Stimulated activated naive CD8-positive, alpha-beta T cell treated with anti-CD3 and anti-CD28 coated beads, Interleukin-15, amount 100 ng/mL, for 72 hours (primary cell): Measurements from ENCODE around the gene CCNF.

Experiments
- ATAC-seq: fragments of 150-1000 bp; cut with Tn5 transposase; 2 replicates; pipeline ENCODE4 v1.10.0; 2021; ENCODE audit warnings: mild to moderate bottlenecking, moderate library complexity
- DNase-seq, 2 donors: peaks; one replicate each; pipeline ENCODE4 v3.0.0; 2021 to 2022
- H3K27ac Mint-ChIP-seq, 2 donors: one replicate each; pipeline ENCODE4 v1.8.0; 2022; ENCODE audit warnings: mild to moderate bottlenecking in 2 of 2, mixed read lengths in 2 of 2, moderate library complexity in 2 of 2
- H3K27me3 Mint-ChIP-seq: one replicate; pipeline ENCODE4 v1.8.0; 2022; ENCODE audit warnings: mixed read lengths
- H3K4me1 Mint-ChIP-seq: one replicate; pipeline ENCODE4 v1.8.0; 2022; ENCODE audit warnings: mild to moderate bottlenecking, mixed read lengths
- H3K4me3 Mint-ChIP-seq, 2 donors: one replicate each; pipeline ENCODE4 v1.8.0; 2022; ENCODE audit warnings: mild to moderate bottlenecking in 2 of 2, mixed read lengths in 2 of 2, moderate library complexity in 1 of 2
- H3K9me3 Mint-ChIP-seq, 2 donors: one replicate each; pipeline ENCODE4 v1.8.0; 2022; ENCODE audit warnings: mixed read lengths in 2 of 2

CCNF gene

GRCh38 chr16:2494616-2495015 lies 65.4 kb downstream of the CCNF start:
- no peaks in the 10 kb centered on the region for H3K9me3 Mint-ChIP-seq
- DNase-seq (no peak), ATAC-seq (no peak)
- no peaks in the 10 kb centered on the region for H3K4me1 Mint-ChIP-seq
- H3K27ac Mint-ChIP-seq: no peak overlapping the region
- no peaks in the 10 kb centered on the region for H3K27me3 Mint-ChIP-seq
- H3K4me3 Mint-ChIP-seq: no peak overlapping the region

GRCh38 chr16:2495041-2495440 lies 65.8 kb downstream of the CCNF start:
- H3K9me3 Mint-ChIP-seq: no peaks in the 10 kb centered on the region
- DNase-seq (no peak), ATAC-seq (no peak)
- H3K27me3 Mint-ChIP-seq: no peaks in the 10 kb centered on the region
- no peaks in the 10 kb centered on the region for H3K4me1 Mint-ChIP-seq
- no peak overlapping the region for H3K4me3 Mint-ChIP-seq
- H3K27ac Mint-ChIP-seq: no peak overlapping the region

GRCh38 chr16:2496223-2497115 lies 67.2 kb downstream of the CCNF start:
- Mint-ChIP-seq H3K27me3 (no peaks in the 10 kb centered on the region), H3K9me3 (no peaks in the 10 kb centered on the region), H3K4me3 (no peak overlapping the region), H3K27ac (no peak overlapping the region), H3K4me1 (no peaks in the 10 kb centered on the region)
- ATAC-seq: no peak
- DNase-seq: no peak

GRCh38 chr16:2497116-2497630 lies 67.9 kb downstream of the CCNF start:
- Mint-ChIP-seq H3K27me3 (no peaks in the 10 kb centered on the region), H3K4me3 (no peak overlapping the region), H3K4me1 (no peaks in the 10 kb centered on the region), H3K9me3 (no peaks in the 10 kb centered on the region), H3K27ac (no peak overlapping the region)
- ATAC-seq (no peak), DNase-seq (no peak)

- no peaks in the 10 kb centered on the region for H3K9me3 Mint-ChIP-seq
- H3K4me1 Mint-ChIP-seq: no peaks in the 10 kb centered on the region
- no peak overlapping the region for H3K4me3 Mint-ChIP-seq
- no peaks in the 10 kb centered on the region for H3K27me3 Mint-ChIP-seq
- DNase-seq: no peak
- ATAC-seq: no peak
- no peak overlapping the region for H3K27ac Mint-ChIP-seq
Measured at GRCh38 chr16:2497695-2498484, 68.6 kb downstream of the CCNF start.

- Mint-ChIP-seq H3K27me3 (no peaks in the 10 kb centered on the region), H3K4me3 (no peak overlapping the region), H3K4me1 (no peaks in the 10 kb centered on the region), H3K27ac (peak overlapping the region in 1 of 2 donors; percentile 65), H3K9me3 (no peaks in the 10 kb centered on the region)
- ATAC-seq (no peak), DNase-seq (no peak)
Measured at GRCh38 chr16:2498531-2499253, 69.4 kb downstream of the CCNF start.

- DNase-seq: no peak
- Mint-ChIP-seq H3K4me3 (no peak overlapping the region), H3K27ac (no peak overlapping the region), H3K4me1 (no peaks in the 10 kb centered on the region), H3K9me3 (no peaks in the 10 kb centered on the region), H3K27me3 (no peaks in the 10 kb centered on the region)
- no peak for ATAC-seq
Measured at GRCh38 chr16:2499454-2499853, 70.2 kb downstream of the CCNF start.

GRCh38 chr16:2499890-2500429 lies 70.7 kb downstream of the CCNF start:
- Mint-ChIP-seq H3K27ac (no peak overlapping the region), H3K27me3 (no peaks in the 10 kb centered on the region), H3K9me3 (no peaks in the 10 kb centered on the region), H3K4me3 (no peak overlapping the region), H3K4me1 (no peaks in the 10 kb centered on the region)
- DNase-seq (no peak), ATAC-seq (no peak)

- H3K27ac Mint-ChIP-seq: no peak overlapping the region
- DNase-seq (no peak), ATAC-seq (peak; percentile 3)
- no peaks in the 10 kb centered on the region for H3K9me3 Mint-ChIP-seq
- no peaks in the 10 kb centered on the region for H3K4me1 Mint-ChIP-seq
- no peaks in the 10 kb centered on the region for H3K27me3 Mint-ChIP-seq
- H3K4me3 Mint-ChIP-seq: no peak overlapping the region
Measured at GRCh38 chr16:2500430-2500917, 71.2 kb downstream of the CCNF start.

- H3K9me3 Mint-ChIP-seq: no peaks in the 10 kb centered on the region
- H3K4me3 Mint-ChIP-seq: no peak overlapping the region
- ATAC-seq (peak; percentile 90), DNase-seq (peak; percentile 80 to 81)
- H3K27ac Mint-ChIP-seq: no peak overlapping the region
- H3K4me1 Mint-ChIP-seq: no peaks in the 10 kb centered on the region
- no peaks in the 10 kb centered on the region for H3K27me3 Mint-ChIP-seq
Measured at GRCh38 chr16:2500918-2501750, 71.9 kb downstream of the CCNF start.

GRCh38 chr16:2501946-2502895 lies 73.0 kb downstream of the CCNF start:
- peaks cover 6% of the 10 kb centered on the region for H3K4me1 Mint-ChIP-seq
- no peak overlapping the region for H3K27ac Mint-ChIP-seq
- no peaks in the 10 kb centered on the region for H3K9me3 Mint-ChIP-seq
- no peaks in the 10 kb centered on the region for H3K27me3 Mint-ChIP-seq
- H3K4me3 Mint-ChIP-seq: no peak overlapping the region
- DNase-seq: no peak
- ATAC-seq: no peak

GRCh38 chr16:2505695-2506094 lies 76.4 kb downstream of the CCNF start:
- DNase-seq: no peak
- Mint-ChIP-seq H3K27ac (peak overlapping the region in 1 of 2 donors; percentile 55), H3K9me3 (no peaks in the 10 kb centered on the region), H3K27me3 (no peaks in the 10 kb centered on the region), H3K4me1 (peaks cover 17% of the 10 kb centered on the region), H3K4me3 (no peak overlapping the region)
- ATAC-seq: no peak

- Mint-ChIP-seq H3K27ac (peak overlapping the region in 1 of 2 donors; percentile 72), H3K27me3 (no peaks in the 10 kb centered on the region), H3K4me1 (peaks cover 20% of the 10 kb centered on the region), H3K9me3 (no peaks in the 10 kb centered on the region), H3K4me3 (no peak overlapping the region)
- ATAC-seq (peak; percentile 59), DNase-seq (no peak)
Measured at GRCh38 chr16:2507052-2507659, 77.9 kb downstream of the CCNF start.
